Liver (tissue), 3 donors: ENCODE data around the gene BICDL1.

Experiments used
- CTCF ChIP-seq: fragments of 150-350 bp; IDR thresholded peaks from 2 replicates; pipeline ENCODE4 v1.5.1; 2017; ENCODE audit warnings: improper control_type of control experiment, low read depth, low read length; ENCODE audit not compliant: missing input control
- GABPA ChIP-seq, 2 donors: IDR thresholded peaks in 1 of 2; conservative IDR thresholded peaks in 1 of 2; 2 replicates each; pipeline ENCODE4 v1.6.1; 2016; ENCODE audit warnings: antibody characterized with exemption in 2 of 2, mild to moderate bottlenecking in 1 of 2, moderate library complexity in 1 of 2
- RAD21 ChIP-seq, 2 donors: IDR thresholded peaks; 2 replicates each; pipeline ENCODE4 v1.6.1; 2016; ENCODE audit warnings: antibody characterized with exemption in 2 of 2, mild to moderate bottlenecking in 2 of 2
- ZBTB33 ChIP-seq: IDR thresholded peaks from 2 replicates; pipeline ENCODE4 v1.6.1; 2016; ENCODE audit warnings: antibody characterized with exemption
- donor health status: healthy.
- donor health status: healthy.

GRCh38 chr12:120079411-120080400 lies 90.7 kb downstream of the BICDL1 start:
- TF ChIP-seq GABPA (IDR thresholded peaks at IDR 0.05 in 1 of 2, conservative IDR thresholded peaks at IDR 0.05 in 1 of 2) (no peak), CTCF (no peak), RAD21 (IDR thresholded peaks at IDR 0.05) (no peak), ZBTB33 (no peak)
